ENCODE results near the gene BMS1. TPM values are rescaled to one million over a fixed set of nuclear protein-coding genes. Genes with fewer than 3 reads are reported as not detected.

Gene BMS1
- polyA plus RNA-seq, 1 of the 3 experiments (the other 2 are of a cell fraction) = 4.9 TPM

DNA sequence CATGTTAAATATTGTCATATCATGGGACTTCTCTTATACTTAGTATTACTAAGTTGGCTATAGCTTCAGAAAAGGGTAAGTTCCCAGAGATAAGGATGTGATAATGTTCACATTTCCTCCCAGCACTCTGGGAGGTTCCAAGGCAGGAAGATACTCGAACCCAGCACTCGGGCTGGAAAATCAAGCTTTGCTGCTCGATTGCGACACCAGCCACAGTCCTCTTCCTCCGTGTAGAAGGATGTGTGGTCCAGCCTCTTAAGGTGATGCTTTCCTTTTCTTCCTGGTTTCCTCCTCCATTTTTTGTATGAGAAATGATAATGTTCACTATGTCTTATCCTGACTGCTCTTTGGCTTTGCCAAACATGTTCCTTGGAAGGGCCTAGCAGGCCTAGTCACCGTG lies 3.2 kb downstream of the BMS1 start (continued):
- no peak for TF ChIP-seq EP300 (IDR thresholded peaks at IDR 0.05; ENCODE audit: borderline replicate concordance in 1 of 2, low read depth in 1 of 2, low read length in 1 of 2)
- TF ChIP-seq GATA2 (CRISPR knock-in tag; IDR thresholded peaks at IDR 0.05) = no peak
- no peak for TF ChIP-seq RXRA (IDR thresholded peaks at IDR 0.05; ENCODE audit: borderline replicate concordance, low read depth)
- no peak for TF ChIP-seq YY1 (IDR thresholded peaks at IDR 0.05; ENCODE audit: low read depth)
- TF ChIP-seq ELF1 (IDR thresholded peaks at IDR 0.05) = no peak

DNA sequence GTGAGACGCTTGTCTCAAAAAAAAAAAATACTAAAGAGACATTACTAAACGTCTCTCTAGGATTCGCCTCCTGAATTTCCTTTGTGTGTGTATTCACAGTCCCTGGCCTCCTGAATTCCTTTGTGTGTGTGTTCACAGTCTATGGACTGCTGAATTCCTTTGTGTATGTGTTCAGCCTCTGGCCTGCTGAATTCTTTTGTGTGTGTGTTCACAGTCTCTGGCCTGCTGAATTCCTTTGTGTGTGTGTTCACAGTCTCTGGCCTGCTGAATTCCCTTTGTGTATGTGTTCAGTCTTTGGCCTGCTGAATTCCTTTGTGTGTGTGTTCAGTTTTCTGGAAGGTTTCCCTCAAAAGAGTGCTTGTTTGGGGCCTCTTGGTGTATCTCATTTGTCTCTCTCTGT lies 8.2 kb downstream of the BMS1 start:
- Histone ChIP-seq H3F3A (replicated peaks; ENCODE audit: insufficient read depth) (peaks cover 5% of the 10 kb centered on the region), H3K27me3 (ENCODE audit: insufficient read depth) (no peaks in the 10 kb centered on the region), H3K27ac (ENCODE audit: low read depth in 2 of 2, low read length in 1 of 2) (no peak overlapping the region), H3K4me2 (no peak overlapping the region), H3K9ac (no peak overlapping the region), H3K36me3 (replicated peaks in 1 of 2; ENCODE audit: control insufficient read depth in 1 of 2, insufficient read depth in 2 of 2, low read length in 1 of 2) (peaks cover 84 to 88% of the 10 kb centered on the region in 2 experiments), H3K9me3 (no peaks in the 10 kb centered on the region), H2AFZ (ENCODE audit: low read depth) (no peak overlapping the region), H3K79me2 (ENCODE audit: insufficient read depth) (peaks cover 6% of the 10 kb centered on the region; the same call in 1 of the 2 replicates), H3K4me1 (ENCODE audit: control insufficient read depth in 1 of 2, insufficient read depth in 2 of 2, low read depth in 1 of 2, low read length in 1 of 2) (no peaks in the 10 kb centered on the region), H3K9me2 (no peaks in the 10 kb centered on the region), H4K20me1 (ENCODE audit: insufficient read depth) (0 out of 2 replicates have a peak, but pooled peaks cover 3% of the 10 kb centered on the region), H3K4me3 (ENCODE audit: low read depth in 2 of 2, low read length in 1 of 2) (no peak overlapping the region)
- 95% methylated on average over 3 of the region's 3 CpGs for WGBS (ENCODE audit: low lambda C conversion rate)
- no peak for DNase-seq
- TF ChIP-seq EP300 (IDR thresholded peaks at IDR 0.05; ENCODE audit: borderline replicate concordance in 1 of 2, low read depth in 1 of 2, low read length in 1 of 2) = no peak
- TF ChIP-seq CHD2 (IDR thresholded peaks at IDR 0.05; ENCODE audit: low read length, partially characterized antibody) = no peak
- no peak for TF ChIP-seq FOSL2 (IDR thresholded peaks at IDR 0.05; ENCODE audit: borderline replicate concordance, low read depth)
- TF ChIP-seq EZH2phosphoT487 (IDR thresholded peaks at IDR 0.05; ENCODE audit: borderline replicate concordance, low read depth) = no peak
- TF ChIP-seq GABPA (IDR thresholded peaks at IDR 0.05; ENCODE audit: low read depth) = no peak
- TF ChIP-seq FOXJ3 (CRISPR knock-in tag; IDR thresholded peaks at IDR 0.05) = no peak
- CTCF ChIA-PET = no interaction called here
- POLR2A ChIA-PET = no interaction called here

DNA sequence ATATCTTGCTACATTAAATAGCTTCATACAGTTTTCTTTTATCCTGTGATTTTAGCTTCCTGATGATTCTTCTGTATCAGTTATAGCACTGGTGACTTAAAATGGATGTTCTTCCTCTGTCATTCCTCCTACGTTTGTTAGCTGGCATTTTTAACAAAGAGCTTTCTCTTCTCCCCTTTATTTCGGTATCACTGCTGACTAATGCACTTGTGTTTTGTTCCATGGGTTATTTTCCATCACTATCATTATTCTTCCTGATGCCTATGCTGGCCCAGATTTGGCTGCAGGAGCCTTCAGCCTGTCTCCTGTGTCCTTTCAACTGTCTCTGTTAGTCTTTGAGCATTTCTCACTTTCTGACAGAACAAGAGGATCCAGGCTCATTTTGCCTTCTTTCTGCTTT lies 13.1 kb downstream of the BMS1 start:
- TF ChIP-seq GATA2 (CRISPR knock-in tag; IDR thresholded peaks at IDR 0.05) (no peak), RFX5 (IDR thresholded peaks at IDR 0.05; ENCODE audit: low read length) (no peak), JUND (IDR thresholded peaks at IDR 0.05) (no peak)
- Histone ChIP-seq H3K79me2 (ENCODE audit: insufficient read depth) (peaks cover 7% of the 10 kb centered on the region; the same call in 1 of the 2 replicates), H3K4me1 (ENCODE audit: control insufficient read depth in 1 of 2, insufficient read depth in 2 of 2, low read depth in 1 of 2, low read length in 1 of 2) (no peaks in the 10 kb centered on the region), H3K4me3 (ENCODE audit: low read depth in 2 of 2, low read length in 1 of 2) (no peak overlapping the region), H4K20me1 (ENCODE audit: insufficient read depth) (0 out of 2 replicates have a peak, but pooled peaks cover 3% of the 10 kb centered on the region), H3K27ac (ENCODE audit: low read depth in 2 of 2, low read length in 1 of 2) (no peak overlapping the region), H3K36me3 (replicated peaks in 1 of 2; ENCODE audit: control insufficient read depth in 1 of 2, insufficient read depth in 2 of 2, low read length in 1 of 2) (peaks cover 87% of the 10 kb centered on the region in 2 experiments), H3K9me3 (no peaks in the 10 kb centered on the region), H3K4me2 (no peak overlapping the region), H3F3A (replicated peaks; ENCODE audit: insufficient read depth) (no peaks in the 10 kb centered on the region), H3K9ac (no peak overlapping the region), H3K9me2 (no peaks in the 10 kb centered on the region), H2AFZ (ENCODE audit: low read depth) (no peak overlapping the region), H3K27me3 (ENCODE audit: insufficient read depth) (no peaks in the 10 kb centered on the region)
- no peak for DNase-seq
- ChIA-PET POLR2A (no interaction called here), CTCF (interaction anchor here (1.0 kb wide), 1 partner anchor 553 kb away, joined by 3 read pairs; no protein-coding TSS in a partner anchor)
- 93% methylated on average over 2 of the region's 2 CpGs for WGBS (ENCODE audit: low lambda C conversion rate)
